Suprapubic skin (tissue), 4 donors: ENCODE results near the gene ADAT3. TPM values are rescaled to one million over a fixed set of nuclear protein-coding genes. Genes with fewer than 3 reads are reported as not detected.

Source experiments
- DNase-seq, 2 donors: peaks; one replicate each; pipeline ENCODE4 v3.0.0-alpha.2; 2019; ENCODE audit warnings: low spot score in 2 of 2
- H3K27ac ChIP-seq: fragments of 200-600 bp; sonication (generic); one replicate; pipeline ENCODE4 v1.5.1; 2019
- H3K27me3 ChIP-seq: fragments of 200-600 bp; sonication (generic); one replicate; pipeline ENCODE4 v1.5.1; 2019
- H3K36me3 ChIP-seq: fragments of 200-600 bp; sonication (generic); one replicate; pipeline ENCODE4 v1.5.1; 2019
- H3K4me1 ChIP-seq: fragments of 200-600 bp; sonication (generic); one replicate; pipeline ENCODE4 v1.5.1; 2019
- H3K4me3 ChIP-seq: fragments of 200-600 bp; sonication (generic); one replicate; pipeline ENCODE4 v1.5.1; 2019; ENCODE audit warnings: mild to moderate bottlenecking
- H3K9me3 ChIP-seq: fragments of 200-600 bp; sonication (generic); one replicate; pipeline ENCODE4 v1.5.1; 2019
- EP300 ChIP-seq: sonication (generic); formaldehyde crosslinking; IDR thresholded peaks from one replicate; pipeline ENCODE4 v1.6.1; 2017; ENCODE audit warnings: antibody characterized with exemption
- POLR2A ChIP-seq, 2 donors: fragments of 450-650 bp; IDR thresholded peaks; one replicate each; pipeline ENCODE4 v1.6.1; 2017; ENCODE audit warnings: antibody characterized with exemption in 2 of 2, mild to moderate bottlenecking in 2 of 2, moderate library complexity in 2 of 2
- POLR2AphosphoS5 ChIP-seq, 3 donors: sonication (generic); formaldehyde crosslinking; IDR thresholded peaks; one replicate each; pipeline ENCODE4 v1.6.1; 2017; ENCODE audit warnings: antibody characterized with exemption in 3 of 3
- WGBS: methylation state at CpG from one replicate; pipeline ENCODE4 v1.1.5; 2018; 5-methylcytosine and 5-hydroxymethylcytosine counted together
- total RNA-seq, 4 donors: library from RNA; depleted of rRNA; stranded (reverse); fragments of >200 nt; gene quantifications; one replicate each; pipeline ENCODE4 v1.1.0, GENCODE V29; 2016
- TF ChIP-seq, protein P1 (sequence below), 2 donors: fragments of 200-600 bp in 1 of 2; fragments of 450-650 bp in 1 of 2; sonication (generic) in 1 of 2; IDR thresholded peaks; one replicate each; pipeline ENCODE4 v1.5.1; 2016 to 2019; ENCODE audit warnings: antibody characterized with exemption in 2 of 2, mild to moderate bottlenecking in 1 of 2, moderate library complexity in 1 of 2

ADAT3 gene
- total RNA-seq, 4 donors from 2014 or later = 13.4 to 26.7 (median 22.3) TPM

DNA sequence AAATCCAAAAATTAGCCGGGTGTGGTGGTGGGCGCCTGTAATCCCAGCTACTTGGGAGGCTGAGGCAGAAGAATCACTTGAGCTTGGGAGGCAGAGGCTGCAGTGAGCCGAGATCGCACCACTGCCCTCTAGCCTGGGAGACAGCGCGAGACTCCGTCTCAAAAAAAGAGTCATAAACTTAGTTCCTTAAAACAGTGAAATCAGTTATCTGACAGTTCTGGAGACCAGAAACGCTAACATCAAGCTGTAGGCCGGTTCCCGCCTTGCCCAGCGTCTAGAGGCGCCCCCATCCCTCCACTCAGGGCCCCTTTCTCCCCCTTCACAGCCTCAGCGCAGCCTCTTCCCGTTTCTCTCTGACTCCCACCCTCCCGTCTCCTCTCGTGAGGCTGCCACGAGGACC is 11.9 kb downstream of the ADAT3 start:
- H3K27ac ChIP-seq = no peak overlapping the region
- no peaks in the 10 kb centered on the region for H3K9me3 ChIP-seq
- H3K27me3 ChIP-seq = no peaks in the 10 kb centered on the region
- peaks cover 70% of the 10 kb centered on the region for H3K36me3 ChIP-seq
- H3K4me1 ChIP-seq = peaks cover 31% of the 10 kb centered on the region
- H3K4me3 ChIP-seq = no peak overlapping the region
- TF ChIP-seq POLR2AphosphoS5 (IDR thresholded peaks at IDR 0.05) (no peak), EP300 (no peak), POLR2A (IDR thresholded peaks at IDR 0.05) (no peak)
- TF ChIP-seq, protein P1, sequence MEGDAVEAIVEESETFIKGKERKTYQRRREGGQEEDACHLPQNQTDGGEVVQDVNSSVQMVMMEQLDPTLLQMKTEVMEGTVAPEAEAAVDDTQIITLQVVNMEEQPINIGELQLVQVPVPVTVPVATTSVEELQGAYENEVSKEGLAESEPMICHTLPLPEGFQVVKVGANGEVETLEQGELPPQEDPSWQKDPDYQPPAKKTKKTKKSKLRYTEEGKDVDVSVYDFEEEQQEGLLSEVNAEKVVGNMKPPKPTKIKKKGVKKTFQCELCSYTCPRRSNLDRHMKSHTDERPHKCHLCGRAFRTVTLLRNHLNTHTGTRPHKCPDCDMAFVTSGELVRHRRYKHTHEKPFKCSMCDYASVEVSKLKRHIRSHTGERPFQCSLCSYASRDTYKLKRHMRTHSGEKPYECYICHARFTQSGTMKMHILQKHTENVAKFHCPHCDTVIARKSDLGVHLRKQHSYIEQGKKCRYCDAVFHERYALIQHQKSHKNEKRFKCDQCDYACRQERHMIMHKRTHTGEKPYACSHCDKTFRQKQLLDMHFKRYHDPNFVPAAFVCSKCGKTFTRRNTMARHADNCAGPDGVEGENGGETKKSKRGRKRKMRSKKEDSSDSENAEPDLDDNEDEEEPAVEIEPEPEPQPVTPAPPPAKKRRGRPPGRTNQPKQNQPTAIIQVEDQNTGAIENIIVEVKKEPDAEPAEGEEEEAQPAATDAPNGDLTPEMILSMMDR (IDR thresholded peaks at IDR 0.05) = no peak
- 87% methylated on average over 17 of the region's 17 CpGs for WGBS
- DNase-seq = no peak

DNA sequence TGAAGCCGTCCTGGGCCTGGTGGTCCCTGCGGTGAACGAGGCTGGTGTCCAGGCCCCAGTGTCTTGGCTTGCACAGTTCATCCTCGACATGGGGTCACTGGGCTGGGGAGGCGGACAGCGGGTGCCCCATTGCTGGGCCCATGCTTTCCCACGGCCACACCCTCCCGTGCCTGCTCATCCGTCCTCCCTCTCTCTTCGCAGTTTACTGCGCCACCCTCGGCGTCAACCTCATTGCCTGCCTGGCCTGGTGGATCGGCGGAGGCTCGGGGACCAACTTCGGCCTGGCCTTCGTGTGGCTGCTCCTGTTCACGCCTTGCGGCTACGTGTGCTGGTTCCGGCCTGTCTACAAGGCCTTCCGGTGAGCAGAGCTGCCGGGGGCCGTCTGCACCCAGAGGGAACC is 12.7 kb downstream of the ADAT3 start:
- peaks cover 70% of the 10 kb centered on the region for H3K36me3 ChIP-seq
- peaks cover 23% of the 10 kb centered on the region for H3K4me1 ChIP-seq
- DNase-seq = no peak
- H3K4me3 ChIP-seq = no peak overlapping the region
- no peaks in the 10 kb centered on the region for H3K27me3 ChIP-seq
- TF ChIP-seq POLR2A (IDR thresholded peaks at IDR 0.05) (no peak), POLR2AphosphoS5 (IDR thresholded peaks at IDR 0.05) (no peak), EP300 (no peak)
- TF ChIP-seq, protein P1 (IDR thresholded peaks at IDR 0.05) = no peak
- no peaks in the 10 kb centered on the region for H3K9me3 ChIP-seq
- 96% methylated on average over 23 of the region's 25 CpGs for WGBS
- H3K27ac ChIP-seq = no peak overlapping the region

DNA sequence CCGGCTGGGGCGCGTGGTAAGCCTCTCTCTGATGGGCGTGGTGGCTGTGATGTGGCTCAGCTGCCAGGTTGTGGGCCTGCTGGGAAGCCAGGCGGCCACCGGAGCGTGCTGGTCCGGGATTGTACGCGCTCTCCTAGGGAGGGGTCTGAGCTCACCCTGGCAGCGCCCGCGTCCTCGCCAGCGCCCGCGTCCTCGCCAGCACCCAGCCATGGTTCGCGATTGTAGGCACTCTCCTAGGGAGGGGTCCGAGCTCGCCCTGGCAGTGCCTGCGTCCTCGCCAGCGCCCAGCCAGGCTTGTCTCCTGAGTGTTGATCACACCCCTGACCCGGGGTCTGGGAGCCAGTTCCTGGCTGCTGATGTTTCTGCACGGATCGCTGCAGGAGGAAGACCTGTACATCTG is 13.8 kb downstream of the ADAT3 start:
- Histone ChIP-seq H3K36me3 (peaks cover 68% of the 10 kb centered on the region), H3K4me3 (no peak overlapping the region), H3K27me3 (no peaks in the 10 kb centered on the region), H3K9me3 (no peaks in the 10 kb centered on the region), H3K4me1 (peaks cover 13% of the 10 kb centered on the region), H3K27ac (no peak overlapping the region)
- no peak for DNase-seq
- TF ChIP-seq POLR2AphosphoS5 (IDR thresholded peaks at IDR 0.05) = no peak
- TF ChIP-seq EP300 = no peak
- TF ChIP-seq POLR2A (IDR thresholded peaks at IDR 0.05) = no peak
- TF ChIP-seq, protein P1 (IDR thresholded peaks at IDR 0.05) = no peak
- 89% methylated on average over 28 of the region's 28 CpGs for WGBS

DNA sequence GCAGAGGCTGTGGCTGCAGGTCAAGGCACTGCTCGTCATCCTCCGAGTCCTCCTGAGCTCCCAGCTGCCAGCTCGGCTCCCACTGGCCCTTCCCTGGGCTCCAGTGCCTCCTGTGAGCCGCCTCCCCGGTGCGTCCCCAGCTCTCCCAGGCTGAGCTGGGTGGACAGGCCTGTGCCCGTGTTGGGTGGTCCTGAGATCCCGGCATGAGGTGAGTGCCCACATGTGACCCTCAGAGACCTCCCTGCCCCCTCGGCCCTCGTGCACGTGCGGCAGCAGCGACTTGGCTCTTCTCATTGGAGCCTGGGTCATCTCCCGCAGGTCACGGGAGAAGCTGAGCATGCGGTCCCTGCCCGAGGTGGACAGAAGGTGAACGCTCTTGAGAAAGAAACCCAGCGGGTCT is 15.4 kb downstream of the ADAT3 start:
- TF ChIP-seq, protein P1 (IDR thresholded peaks at IDR 0.05) = no peak
- TF ChIP-seq POLR2AphosphoS5 (IDR thresholded peaks at IDR 0.05) (no peak), EP300 (no peak), POLR2A (IDR thresholded peaks at IDR 0.05) (no peak)
- H3K36me3 ChIP-seq = peaks cover 79% of the 10 kb centered on the region
- no peaks in the 10 kb centered on the region for H3K4me1 ChIP-seq
- H3K4me3 ChIP-seq = no peak overlapping the region
- no peaks in the 10 kb centered on the region for H3K27me3 ChIP-seq
- H3K27ac ChIP-seq = no peak overlapping the region
- no peak for DNase-seq
- WGBS = no CpG with 5 or more reads among the region's 19 CpGs
- H3K9me3 ChIP-seq = no peaks in the 10 kb centered on the region

DNA sequence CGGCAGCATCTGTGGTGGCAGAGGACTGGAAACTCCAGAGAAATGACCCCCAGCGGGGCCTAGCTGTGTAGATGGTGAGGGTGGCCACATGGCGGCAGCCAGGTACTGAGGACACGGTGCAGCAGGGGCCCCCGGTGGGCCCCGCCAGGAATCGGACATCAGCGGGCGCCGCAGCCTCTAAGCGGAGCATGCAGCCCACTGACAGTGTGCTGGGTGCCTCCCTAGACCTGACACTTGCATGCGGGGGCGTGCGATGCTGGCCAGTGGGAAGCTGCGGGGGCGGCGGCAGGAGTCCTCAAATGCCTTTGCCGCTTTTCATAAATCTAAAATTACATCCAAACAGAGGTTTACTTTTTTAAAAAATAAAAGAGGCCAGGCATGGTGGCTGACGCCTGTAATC is 16.1 kb downstream of the ADAT3 start:
- WGBS = 99% methylated on average over 14 of the region's 19 CpGs
- TF ChIP-seq POLR2AphosphoS5 (IDR thresholded peaks at IDR 0.05) (no peak), POLR2A (IDR thresholded peaks at IDR 0.05) (no peak), EP300 (no peak)
- TF ChIP-seq, protein P1 (IDR thresholded peaks at IDR 0.05) = no peak
- Histone ChIP-seq H3K4me3 (no peak overlapping the region), H3K4me1 (no peaks in the 10 kb centered on the region), H3K27me3 (no peaks in the 10 kb centered on the region), H3K9me3 (no peaks in the 10 kb centered on the region), H3K36me3 (peaks cover 82% of the 10 kb centered on the region), H3K27ac (no peak overlapping the region)
- no peak for DNase-seq
